Skeletal muscle cell (primary cell): Measurements from ENCODE around the gene ZFR2.

Source experiments
- DNase-seq: peaks from one replicate; pipeline ENCODE4 v3.0.0-alpha.2; 2010; ENCODE audit warnings: low read depth
- H3K4me3 ChIP-seq: 2 replicates; pipeline ENCODE4 v1.5.1; 2011; ENCODE audit warnings: low read depth, mild to moderate bottlenecking, control low read depth, low read length, moderate library complexity

The ZFR2 gene

DNA sequence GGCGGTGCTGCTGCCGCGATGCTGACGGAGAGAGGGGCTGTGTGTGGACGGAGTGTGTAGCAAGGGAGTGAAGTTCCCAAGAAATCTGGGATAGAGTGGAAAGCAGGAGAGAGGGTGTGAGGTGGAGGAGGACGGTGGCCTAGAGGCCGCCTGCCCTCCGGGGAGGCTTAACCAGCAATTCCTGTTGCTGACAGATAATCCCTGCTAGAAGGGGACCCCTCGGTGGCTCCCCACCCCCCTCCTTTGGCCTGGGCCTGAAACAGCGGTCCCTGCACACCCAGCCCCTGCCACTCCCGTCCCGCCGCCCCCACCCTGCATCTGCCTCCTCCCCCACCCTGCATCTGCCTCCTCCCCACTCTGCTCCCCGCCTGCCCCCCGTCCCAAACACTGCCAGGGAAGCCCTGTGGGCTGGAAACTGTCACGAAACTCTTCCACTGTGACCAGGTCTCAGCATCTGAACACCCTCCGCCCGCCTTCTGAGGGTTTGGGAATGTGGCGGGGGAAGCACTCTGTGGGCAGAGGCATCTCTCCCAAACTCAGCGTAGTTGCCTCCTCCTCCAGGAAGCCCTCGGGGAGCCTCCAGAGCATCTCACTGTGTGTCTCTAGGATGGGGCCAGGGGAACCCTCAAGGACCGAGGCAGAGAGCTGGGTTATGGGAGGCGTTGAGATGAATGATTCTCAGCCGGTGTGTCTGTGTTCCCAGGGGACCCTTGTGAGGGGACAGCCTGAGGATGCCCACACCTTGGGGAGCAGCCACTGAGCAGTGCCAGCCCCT lies 65.5 kb downstream of the ZFR2 start:
- no peak for DNase-seq
- H3K4me3 ChIP-seq: no peak overlapping the region

- no peak overlapping the region for H3K4me3 ChIP-seq
- DNase-seq: no peak
Measured at GRCh38 chr19:3801412-3802096, 67.3 kb downstream of the ZFR2 start.

DNA sequence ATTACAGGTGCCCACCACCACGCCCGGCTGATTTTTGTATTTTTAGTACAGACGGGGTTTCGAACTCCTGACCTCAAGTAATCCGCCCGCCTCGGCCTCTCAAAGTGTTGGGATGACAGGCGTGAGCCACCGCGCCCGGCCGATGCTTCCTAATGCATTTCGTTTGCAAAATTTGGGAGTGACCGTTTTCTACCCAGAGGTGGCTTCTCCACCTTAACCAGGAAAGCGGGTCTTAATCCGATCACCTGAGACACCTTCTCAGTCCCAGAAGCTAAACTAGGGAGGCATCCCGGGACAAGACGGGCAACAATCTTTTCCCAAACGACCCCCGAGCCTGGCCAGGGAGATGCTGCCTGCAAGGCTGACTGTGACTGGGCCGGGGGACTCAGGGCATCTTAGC lies 67.8 kb downstream of the ZFR2 start:
- H3K4me3 ChIP-seq: no peak overlapping the region
- DNase-seq: no peak

GRCh38 chr19:3798137-3798536 lies 70.7 kb downstream of the ZFR2 start:
- no peak for DNase-seq
- no peak overlapping the region for H3K4me3 ChIP-seq

DNA sequence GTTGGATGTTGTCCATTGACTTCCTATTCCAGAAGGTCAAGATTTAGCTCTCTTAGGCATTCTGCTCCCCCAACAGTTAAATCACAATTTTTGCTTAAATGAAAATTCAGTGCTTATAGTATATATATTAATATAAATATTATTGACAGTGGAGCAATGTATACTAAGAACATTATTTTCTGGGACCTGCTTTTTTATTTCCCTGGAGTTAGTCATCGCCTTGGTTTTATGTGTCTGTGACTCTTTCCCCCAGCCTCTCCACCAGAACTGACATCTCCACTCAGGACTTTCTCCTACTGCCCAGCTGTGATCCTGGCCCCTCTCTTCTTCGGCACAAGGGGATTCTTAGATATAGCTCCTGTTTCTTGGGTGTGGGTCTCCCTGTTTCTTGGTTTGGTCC lies 72.5 kb downstream of the ZFR2 start:
- no peak overlapping the region for H3K4me3 ChIP-seq
- DNase-seq: no peak

GRCh38 chr19:3793799-3794198 lies 75.0 kb downstream of the ZFR2 start:
- H3K4me3 ChIP-seq: no peak overlapping the region
- DNase-seq: no peak

DNA sequence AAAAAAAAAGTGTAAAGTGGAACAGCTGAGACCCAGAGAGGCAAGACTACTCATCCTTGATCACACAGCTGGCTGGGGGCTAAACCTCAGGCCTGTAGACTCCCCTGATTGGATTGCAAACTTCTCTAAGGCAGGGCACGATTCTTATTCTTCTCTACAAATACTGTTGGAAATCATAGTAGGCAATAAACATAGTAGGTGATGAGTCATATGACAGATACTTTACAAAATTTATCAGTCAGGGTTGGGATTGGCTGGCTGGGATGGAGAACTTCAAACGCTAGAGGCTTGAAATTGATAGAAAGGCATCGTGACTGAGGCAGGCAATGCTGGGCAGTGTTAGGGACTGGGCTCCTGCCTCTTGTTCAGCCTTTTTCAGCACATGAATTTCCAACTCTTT lies 76.7 kb downstream of the ZFR2 start:
- no peak overlapping the region for H3K4me3 ChIP-seq
- no peak for DNase-seq

- H3K4me3 ChIP-seq: no peak overlapping the region
- DNase-seq: no peak
Measured at GRCh38 chr19:3790941-3791340, 77.9 kb downstream of the ZFR2 start.

DNA sequence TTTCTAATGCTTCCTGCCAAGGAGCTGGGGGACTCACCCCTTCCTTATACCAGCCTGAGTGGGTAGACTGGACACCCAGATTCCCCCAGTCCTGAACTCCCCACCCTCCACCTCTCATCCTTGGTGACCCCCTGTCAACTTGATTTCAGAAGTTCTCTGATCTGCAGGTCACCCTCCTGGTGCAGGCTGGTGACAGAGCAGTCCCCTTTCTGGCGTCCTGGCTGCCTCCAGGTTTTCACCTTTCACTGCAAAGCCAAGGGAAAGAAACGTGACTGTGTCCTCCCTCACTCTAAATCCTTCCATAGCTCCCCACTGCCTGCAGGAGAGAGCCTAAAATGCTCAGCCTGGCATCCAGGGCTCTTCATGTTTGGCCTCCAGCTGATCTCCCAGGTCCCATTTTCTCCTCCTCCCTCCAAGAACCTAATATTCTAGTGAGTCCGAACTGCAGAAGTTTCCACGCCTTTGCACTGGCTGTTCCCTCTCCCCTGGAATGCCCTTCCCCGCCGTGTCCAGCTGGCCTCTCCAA lies 78.6 kb downstream of the ZFR2 start:
- H3K4me3 ChIP-seq: no peak overlapping the region
- DNase-seq: no peak

DNA sequence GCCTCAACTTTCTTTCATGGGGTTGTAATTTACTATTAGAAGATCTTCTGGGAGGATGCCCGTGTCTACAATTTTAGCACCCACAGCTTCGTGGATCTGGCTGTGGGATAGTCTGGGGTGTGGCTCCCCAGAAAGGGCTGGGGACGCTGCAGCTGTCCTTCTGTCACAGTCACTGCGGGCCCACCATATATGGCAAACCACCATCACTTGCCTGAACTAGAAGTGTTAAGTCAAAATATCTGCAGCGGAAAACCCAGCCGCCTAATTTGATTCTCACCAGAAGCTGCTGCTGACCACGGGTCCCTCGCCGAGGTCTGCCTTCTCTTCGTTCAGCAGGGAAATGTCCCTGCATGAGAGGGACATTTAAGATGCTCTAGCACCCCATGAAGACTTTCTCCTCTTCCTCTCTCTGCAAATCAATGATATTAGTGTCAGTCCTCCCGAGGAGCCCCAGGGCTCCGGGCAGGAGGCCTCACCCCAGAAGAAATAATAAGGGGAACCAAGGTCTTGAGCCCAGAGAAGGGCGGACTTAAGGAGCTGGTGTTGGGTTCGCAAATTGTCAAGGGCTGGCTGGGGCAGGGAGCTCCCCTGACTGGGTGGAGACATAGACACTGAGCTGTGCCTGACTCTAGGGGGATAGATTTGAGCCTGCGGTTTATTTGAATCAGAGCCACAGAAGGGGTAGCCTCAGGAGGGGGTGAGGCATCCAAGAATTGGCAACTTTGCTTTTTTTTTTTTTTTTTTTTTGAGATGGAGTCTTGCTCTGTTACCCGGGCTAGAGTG lies 79.7 kb downstream of the ZFR2 start:
- no peak overlapping the region for H3K4me3 ChIP-seq
- no peak for DNase-seq

DNA sequence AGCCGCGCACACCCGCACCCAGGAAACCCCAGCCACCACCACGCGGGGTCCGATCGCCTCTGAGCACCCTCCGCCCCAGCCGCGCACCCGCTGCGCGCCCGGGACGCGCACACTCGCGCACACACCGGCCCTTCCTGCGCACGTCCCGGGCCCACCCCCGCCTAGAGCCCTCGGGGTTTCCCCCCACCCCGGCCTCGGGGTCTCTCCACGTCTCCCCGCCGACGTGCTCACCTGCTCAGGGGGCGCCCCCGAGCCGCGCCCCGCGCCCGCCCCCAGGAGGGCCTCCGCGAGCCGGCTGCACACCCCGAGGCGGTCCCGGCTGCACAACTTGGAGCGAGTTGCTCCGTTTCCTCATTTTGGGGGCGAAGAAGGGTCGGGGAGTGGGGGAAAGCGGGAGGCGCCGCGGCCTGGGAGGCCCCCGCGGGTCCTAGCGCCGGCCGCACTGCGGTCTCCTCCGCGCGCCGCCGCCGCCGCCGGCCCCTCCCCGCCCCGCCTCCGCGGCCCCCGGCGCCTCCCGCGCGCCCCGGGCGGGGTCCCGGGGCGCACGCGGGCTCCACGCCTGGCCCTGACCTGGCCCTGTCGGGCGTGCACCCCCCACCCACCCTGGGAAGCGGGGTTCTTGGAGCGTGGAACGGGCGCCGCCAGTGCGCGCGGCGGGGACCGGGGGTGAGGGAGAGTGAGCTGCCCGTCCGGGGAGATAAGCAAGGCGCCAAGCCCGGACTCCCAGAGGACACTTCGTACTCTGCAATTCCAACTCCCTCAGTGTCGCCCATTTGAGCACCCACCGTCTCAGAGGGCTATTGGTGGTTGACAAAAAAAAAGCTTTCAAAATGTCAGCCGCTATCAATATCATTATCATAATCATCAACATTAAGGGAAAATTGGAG lies 82.7 kb downstream of the ZFR2 start, which contains the start of gene MATK:
Gene MATK (minus strand): TSS at position 444 of the 887 bp plus-strand sequence. CDS start 1,246 bp downstream, outside the sequence.
- DNase-seq: no peak
- no peak within 1 kb of the TSS for H3K4me3 ChIP-seq

- DNase-seq: no peak
- no peak overlapping the region for H3K4me3 ChIP-seq
Measured at GRCh38 chr19:3785451-3785937, 83.3 kb downstream of the ZFR2 start.

DNA sequence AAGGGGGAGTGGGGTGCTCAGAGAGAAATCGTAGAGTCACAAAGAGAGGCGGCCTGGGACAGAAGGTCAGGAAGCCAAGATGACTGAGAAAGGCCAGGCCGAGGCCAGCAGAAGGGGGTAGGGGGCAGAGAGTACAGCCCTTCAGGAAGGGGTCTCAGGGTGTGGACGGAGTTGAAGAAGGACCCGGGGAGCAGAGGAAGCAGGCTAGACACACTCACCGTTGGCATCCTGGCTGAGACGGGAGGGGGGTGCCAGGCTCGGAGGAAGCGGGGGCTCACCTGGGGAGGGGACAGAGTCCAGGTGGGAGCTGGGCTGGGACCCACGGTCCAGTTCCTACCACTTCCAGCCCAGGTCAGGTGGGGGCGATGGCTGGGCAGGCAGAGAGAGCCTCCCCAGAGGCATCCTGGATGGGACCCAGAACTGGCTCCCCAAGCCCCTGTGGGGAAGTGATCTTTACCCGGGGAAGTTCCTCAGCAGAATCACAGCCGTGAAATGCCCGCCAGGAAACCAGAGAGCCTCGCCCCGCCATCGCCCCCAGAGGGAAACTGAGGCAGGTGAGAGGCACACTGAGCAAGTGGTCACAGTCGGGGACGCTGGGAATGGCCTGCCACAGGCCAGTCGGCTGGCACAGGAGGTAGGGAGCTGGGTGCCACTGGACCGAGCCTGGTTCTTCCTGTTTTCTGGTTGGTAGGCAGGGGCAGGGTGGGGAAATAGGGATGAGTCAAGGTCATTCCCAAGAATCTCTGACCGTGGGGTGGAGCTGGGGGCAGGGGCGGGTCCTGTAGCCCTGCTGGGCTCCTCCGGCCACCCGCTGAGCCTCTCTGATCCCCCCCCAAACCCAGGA lies 84.0 kb downstream of the ZFR2 start:
- no peak for DNase-seq
- H3K4me3 ChIP-seq: no peak overlapping the region

GRCh38 chr19:3783660-3784584 lies 84.9 kb downstream of the ZFR2 start:
- no peak for DNase-seq
- no peak overlapping the region for H3K4me3 ChIP-seq

- H3K4me3 ChIP-seq: no peak overlapping the region
- no peak for DNase-seq
Measured at GRCh38 chr19:3782903-3783302, 85.9 kb downstream of the ZFR2 start.

GRCh38 chr19:3782330-3782729 lies 86.5 kb downstream of the ZFR2 start:
- DNase-seq: no peak
- no peak overlapping the region for H3K4me3 ChIP-seq

DNA sequence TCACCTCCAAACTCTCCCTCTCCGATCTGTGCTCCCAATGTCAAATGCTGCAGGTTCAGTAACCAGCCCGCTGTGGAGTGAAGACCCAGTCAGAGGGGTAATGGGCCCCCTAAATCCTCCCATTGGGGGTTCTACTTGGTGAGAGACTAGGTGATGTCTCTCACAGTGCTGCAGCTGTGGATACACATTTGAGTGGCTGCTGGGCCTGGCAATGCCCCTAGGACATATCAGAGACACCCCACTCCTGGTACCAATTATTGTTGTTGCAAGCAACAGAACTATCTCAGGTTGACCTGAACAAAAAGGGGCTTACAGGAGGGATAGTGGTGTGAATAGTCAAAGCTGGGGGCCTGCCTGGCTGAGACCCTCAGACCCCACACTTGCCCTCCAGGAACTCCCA lies 87.2 kb downstream of the ZFR2 start:
- DNase-seq: no peak
- no peak overlapping the region for H3K4me3 ChIP-seq
